ENCODE results near the gene SMTNL1. TPM values are rescaled to one million over a fixed set of nuclear protein-coding genes. Genes with fewer than 3 reads are reported as not detected.

SMTNL1 gene
- total RNA-seq, 4 donors from 2014 or later = not detected

GRCh38 chr11:57513452-57513795 is 24.0 kb upstream of the SMTNL1 start:
- TF ChIP-seq POLR2A (IDR thresholded peaks at IDR 0.05) = no peak
- no peak for TF ChIP-seq CTCF (IDR thresholded peaks at IDR 0.05)
- WGBS, 2 donors = 23 to 24% methylated on average over 1 of the region's 1 CpG
- intact Hi-C loops (cut with DNase I; ENCODE audit: low total_unique reads) = no loop called here
- no peak overlapping the region for H3K4me3 ChIP-seq (ENCODE audit: low read depth, poor library complexity, severe bottlenecking)
- DNase-seq (ENCODE audit: low spot score in 2 of 2) = no peak

- peak overlapping the region; percentile 79 for H3K4me3 ChIP-seq (ENCODE audit: low read depth, poor library complexity, severe bottlenecking)
- intact Hi-C loops (cut with DNase I; ENCODE audit: low total_unique reads) = no loop called here
- WGBS, 2 donors = 17 to 19% methylated on average over 7 to 27 of the region's 35 CpGs
- peak in 1 of 2 donors; percentile 91 for DNase-seq (ENCODE audit: low spot score in 2 of 2)
- no peak for TF ChIP-seq POLR2A (IDR thresholded peaks at IDR 0.05)
- no peak for TF ChIP-seq CTCF (IDR thresholded peaks at IDR 0.05)
These were observed 23.4 kb upstream of the SMTNL1 start for GRCh38 chr11:57513911-57514537.

DNA sequence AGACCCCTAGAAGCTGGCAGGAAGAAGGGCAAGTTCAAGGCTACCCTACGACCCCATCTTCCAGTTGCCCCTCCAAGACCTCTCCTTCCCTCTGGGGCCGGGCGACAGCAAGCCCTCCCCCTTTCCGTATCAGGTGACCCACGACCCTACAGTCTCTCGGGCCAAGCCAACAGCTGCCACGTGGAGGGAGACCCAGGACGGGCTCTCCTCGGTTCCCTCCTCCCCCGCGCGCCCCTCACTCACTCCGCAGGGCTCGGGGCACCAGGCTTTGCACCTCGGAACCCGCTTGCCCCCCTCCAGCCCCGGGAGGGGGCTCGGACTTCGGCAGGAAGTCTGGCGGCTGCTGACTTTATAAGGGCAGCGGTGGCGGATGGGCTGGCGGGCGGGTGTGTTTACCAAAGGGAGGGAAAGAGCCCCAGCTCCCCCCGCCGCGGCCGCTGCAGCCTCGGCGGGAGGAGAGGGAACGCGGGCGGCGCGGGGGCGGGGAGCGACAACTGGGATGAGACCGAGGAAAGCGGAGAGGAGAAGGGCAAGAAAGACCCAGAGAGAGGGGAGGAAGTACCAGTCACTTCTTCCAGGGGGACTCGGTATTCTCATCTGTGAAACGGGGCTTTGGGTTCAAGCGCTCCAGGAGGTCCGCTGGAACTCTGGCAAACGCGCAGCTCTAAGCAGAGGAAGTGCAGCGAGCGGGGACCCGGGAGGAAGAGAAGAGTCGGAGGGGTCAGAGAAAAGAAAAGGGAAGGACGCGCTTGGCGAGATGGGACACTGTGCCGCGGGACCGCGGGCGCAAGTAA is 22.7 kb upstream of the SMTNL1 start:
- DNase-seq (ENCODE audit: low spot score in 2 of 2) = peak in 1 of 2 donors; percentile 92
- H3K4me3 ChIP-seq (ENCODE audit: low read depth, poor library complexity, severe bottlenecking) = peak overlapping the region; percentile 79
- intact Hi-C loops (cut with DNase I; ENCODE audit: low total_unique reads) = no loop called here
- no peak for TF ChIP-seq POLR2A (IDR thresholded peaks at IDR 0.05)
- TF ChIP-seq CTCF (IDR thresholded peaks at IDR 0.05) = no peak
- WGBS, 2 donors = 0% methylated on average over 43 to 57 of the region's 57 CpGs

- DNase-seq (ENCODE audit: low spot score in 2 of 2) = peak in 1 of 2 donors; percentile 95
- intact Hi-C loops (cut with DNase I; ENCODE audit: low total_unique reads) = no loop called here
- WGBS, 2 donors = 0% methylated on average over 30 to 64 of the region's 66 CpGs
- TF ChIP-seq POLR2A (IDR thresholded peaks at IDR 0.05) (no peak), CTCF (IDR thresholded peaks at IDR 0.05) (no peak)
- H3K4me3 ChIP-seq (ENCODE audit: low read depth, poor library complexity, severe bottlenecking) = peak within 1 kb of the TSS; percentile 79
These were observed 21.9 kb upstream of the SMTNL1 start, which contains the start of gene SLC43A1 for GRCh38 chr11:57515332-57516060. SLC43A1 (minus strand) TSS chr11:57515702; CDS start chr11:57514111, 1,591 bp downstream.

- peak overlapping the region; percentile 79 for H3K4me3 ChIP-seq (ENCODE audit: low read depth, poor library complexity, severe bottlenecking)
- DNase-seq (ENCODE audit: low spot score in 2 of 2) = no peak
- 13 to 18% methylated on average over 5 of the region's 5 CpGs for WGBS, 2 donors
- intact Hi-C loops (cut with DNase I; ENCODE audit: low total_unique reads) = no loop called here
- TF ChIP-seq POLR2A (IDR thresholded peaks at IDR 0.05) (no peak), CTCF (IDR thresholded peaks at IDR 0.05) (no peak)
These were observed 21.3 kb upstream of the SMTNL1 start for GRCh38 chr11:57516061-57516443.
